PC-3 (cell line): ENCODE measurements around the gene TRIM43. TPM values are rescaled to one million over a fixed set of nuclear protein-coding genes. Genes with fewer than 3 reads are reported as not detected.
A peak's percentile ranks its signal among the peaks of the same experiment; 100 is the strongest.
"Not testable (repeated sequence)": the region's sequence is repeated elsewhere in the genome, so short reads cannot be mapped to it uniquely, and the experiment has no call there.

Experiments
- ATAC-seq: fragments of 200-7000 bp; cut with Tn5 transposase; 2 replicates; pipeline ENCODE4 v1.9.1; 2020; ENCODE audit warnings: mild to moderate bottlenecking, moderate library complexity
- BruUV-seq: library from RNA; stranded (reverse); fragments of 400-500 nt; replicated peaks from 2 replicates; lab custom pipeline; 2021; lab: Mats Ljungman, UMichigan
- CTCF ChIA-PET: fragments of 300-600 bp; sonication (Branson Sonifier 250); formaldehyde crosslinking; loops from one replicate; lab custom pipeline; 2022; ENCODE audit warnings: antibody characterized with exemption; lab: Charles Lee
- POLR2A ChIA-PET: fragments of 300-600 bp; sonication (Branson Sonifier 250); formaldehyde crosslinking; loops from one replicate; lab custom pipeline; 2022; ENCODE audit warnings: antibody characterized with exemption; ENCODE audit not compliant: unreplicated experiment; lab: Charles Lee
- DNase-seq: peaks from one replicate; pipeline ENCODE4 v3.0.0-alpha.2; 2015
- H2AFZ ChIP-seq: fragments of 300-600 bp; sonication (generic); 2 replicates; pipeline ENCODE4 v1.6.0; 2016; ENCODE audit warnings: antibody characterized with exemption, low read length
- H3F3A ChIP-seq: fragments of 300-600 bp; sonication (generic); one replicate; pipeline ENCODE4 v1.6.0; 2017; ENCODE audit warnings: antibody characterized with exemption, low read length, control low read depth, mild to moderate bottlenecking; ENCODE audit not compliant: unreplicated experiment
- H3K27ac ChIP-seq: fragments of 300-600 bp; sonication (generic); 2 replicates; pipeline ENCODE4 v1.5.1; 2016; ENCODE audit warnings: mild to moderate bottlenecking, low read length
- H3K27me3 ChIP-seq: fragments of 300-600 bp; sonication (generic); 2 replicates; pipeline ENCODE4 v1.6.1; 2016; ENCODE audit warnings: low read length, mixed read lengths
- H3K36me3 ChIP-seq: fragments of 300-600 bp; sonication (generic); 2 replicates; pipeline ENCODE4 v1.6.1; 2016; ENCODE audit warnings: low read depth, mixed run types, low read length, mixed read lengths
- H3K4me1 ChIP-seq: fragments of 300-600 bp; sonication (generic); 2 replicates; pipeline ENCODE4 v1.5.1; 2016; ENCODE audit warnings: low read length; ENCODE audit not compliant: insufficient read depth
- H3K4me2 ChIP-seq: fragments of 300-600 bp; sonication (generic); 2 replicates; pipeline ENCODE4 v1.6.0; 2016; ENCODE audit warnings: low read length
- H3K4me3 ChIP-seq: fragments of 300-600 bp; sonication (generic); 2 replicates; pipeline ENCODE4 v1.5.1; 2016; ENCODE audit warnings: mild to moderate bottlenecking, low read length, mixed read lengths
- H3K79me2 ChIP-seq: fragments of 300-600 bp; sonication (generic); 2 replicates; pipeline ENCODE4 v1.6.1; 2017; ENCODE audit warnings: low read length, mixed read lengths
- H3K9ac ChIP-seq: fragments of 300-600 bp; sonication (generic); 2 replicates; pipeline ENCODE4 v1.6.0; 2016; ENCODE audit warnings: mild to moderate bottlenecking, low read length
- H3K9me2 ChIP-seq: fragments of 300-600 bp; sonication (generic); replicated peaks from 2 replicates; pipeline ENCODE4 v1.6.1; 2016; ENCODE audit warnings: mixed run types, low read length, mixed read lengths
- H3K9me3 ChIP-seq: fragments of 300-600 bp; sonication (generic); 2 replicates; pipeline ENCODE4 v1.6.1; 2016; ENCODE audit warnings: low read length, mixed read lengths
- H4K20me1 ChIP-seq: fragments of 300-600 bp; sonication (generic); 2 replicates; pipeline ENCODE4 v1.6.1; 2016; ENCODE audit warnings: low read length, mixed read lengths
- intact Hi-C: fragments of 100-400 bp; cut with micrococcal nuclease; formaldehyde crosslinking; loops from 2 replicates; pipeline ENCODE4 v1.9.0; 2023
- total RNA-seq: library from RNA; depleted of rRNA; stranded (reverse); fragments of >200 nt; gene quantifications from 2 replicates; pipeline ENCODE4 v1.2.3, GENCODE V29; 2014

The TRIM43 gene
- total RNA-seq, 1 experiment from 2014 or later: not detected

DNA sequence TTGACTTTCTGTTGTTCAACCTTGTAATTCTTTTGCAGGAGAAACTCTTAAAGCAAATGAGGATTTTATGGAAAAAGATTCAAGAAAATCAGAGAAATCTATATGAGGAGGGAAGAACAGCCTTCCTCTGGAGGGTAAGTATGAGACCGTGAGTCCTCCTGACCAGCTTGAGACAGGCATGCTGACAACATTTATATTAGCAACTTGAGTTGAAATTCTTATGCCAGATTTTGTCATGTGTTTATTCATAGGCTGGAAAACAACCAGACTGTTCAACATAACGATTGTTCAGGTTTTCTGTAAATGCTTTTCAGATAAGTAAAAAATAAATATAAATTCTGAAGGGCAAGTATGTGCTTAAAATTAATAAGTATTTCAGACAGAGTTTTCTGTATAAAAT, 3.2 kb downstream of the TRIM43 start:
- H3K4me2 ChIP-seq, DNase-seq, H3K9me3 ChIP-seq, ATAC-seq, H2AFZ ChIP-seq, H4K20me1 ChIP-seq, H3K4me1 ChIP-seq, H3K9me2 ChIP-seq, intact Hi-C loops, H3F3A ChIP-seq, CTCF ChIA-PET, BruUV-seq, H3K79me2 ChIP-seq, POLR2A ChIA-PET, H3K27me3 ChIP-seq, H3K36me3 ChIP-seq, H3K9ac ChIP-seq, H3K27ac ChIP-seq, H3K4me3 ChIP-seq: not testable (repeated sequence)

DNA sequence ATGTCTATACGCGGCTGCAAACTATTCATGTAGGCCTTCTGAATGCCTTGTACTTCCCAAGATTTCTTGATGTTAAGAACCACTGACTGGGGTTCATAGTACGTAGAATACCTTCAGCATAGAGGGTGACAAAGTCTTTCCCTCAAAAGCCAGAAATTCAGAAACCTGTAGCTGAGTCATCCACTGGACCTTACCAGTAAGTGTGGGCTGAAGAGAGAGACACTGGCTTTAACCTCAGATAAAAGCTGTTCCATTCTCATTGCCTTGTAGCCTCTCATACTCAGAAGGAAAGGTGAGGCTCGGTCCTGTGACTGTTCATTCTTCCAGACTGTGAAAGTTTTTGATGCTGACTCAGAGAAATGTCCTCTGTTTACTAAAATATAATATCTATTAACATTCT, 9.5 kb downstream of the TRIM43 start:
- H3K4me3 ChIP-seq, H3K79me2 ChIP-seq, DNase-seq, H4K20me1 ChIP-seq, H3F3A ChIP-seq, H3K27ac ChIP-seq, H3K36me3 ChIP-seq, BruUV-seq, H3K9me3 ChIP-seq, H3K9ac ChIP-seq, ATAC-seq, CTCF ChIA-PET, H3K4me2 ChIP-seq, H2AFZ ChIP-seq, H3K9me2 ChIP-seq, intact Hi-C loops, POLR2A ChIA-PET, H3K27me3 ChIP-seq, H3K4me1 ChIP-seq: not testable (repeated sequence)

DNA sequence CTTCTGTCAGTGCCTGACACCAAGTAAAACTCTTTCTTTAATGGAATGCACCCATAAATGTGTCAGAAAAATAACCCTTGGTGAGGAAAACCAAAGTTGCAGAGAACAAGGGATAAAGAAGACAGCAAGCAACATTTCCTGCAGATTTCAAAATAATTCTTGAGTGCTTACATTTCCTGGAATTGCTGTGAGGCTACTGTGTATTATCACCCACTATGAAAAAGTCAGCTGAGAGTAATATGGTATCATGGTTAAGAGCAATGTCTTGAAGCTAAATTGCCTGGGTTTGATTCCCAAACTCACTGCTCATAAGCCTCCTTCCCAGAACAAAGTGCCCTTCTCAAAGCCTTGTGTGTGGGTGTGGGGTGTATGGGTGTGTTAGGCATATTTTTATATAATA, 10.3 kb downstream of the TRIM43 start:
- CTCF ChIA-PET, intact Hi-C loops, H3K36me3 ChIP-seq: not testable (repeated sequence)

DNA sequence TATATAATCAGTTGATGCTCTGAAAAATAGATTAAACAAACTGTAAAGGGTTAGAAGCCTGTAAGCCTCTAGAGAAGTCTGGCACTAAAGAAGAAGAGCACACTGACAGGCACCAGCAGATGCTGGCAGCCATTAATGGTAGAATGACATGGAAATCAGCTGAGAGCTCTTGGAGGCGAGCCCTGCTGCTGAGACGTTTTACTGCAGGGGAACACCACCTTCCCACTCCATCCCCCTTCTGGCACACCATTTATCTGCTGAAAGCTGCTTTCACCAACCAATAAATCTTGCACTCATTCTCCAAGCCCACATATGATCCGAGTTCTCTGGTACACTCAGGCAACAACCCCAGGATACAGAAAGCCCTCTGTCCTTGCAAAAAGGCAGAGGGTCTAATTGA, 16.6 kb downstream of the TRIM43 start:
- ATAC-seq, H3K9me2 ChIP-seq, H3K4me2 ChIP-seq, H3K4me1 ChIP-seq, DNase-seq, H3K27me3 ChIP-seq, BruUV-seq, H3F3A ChIP-seq, H2AFZ ChIP-seq, H4K20me1 ChIP-seq, H3K4me3 ChIP-seq, intact Hi-C loops, POLR2A ChIA-PET, CTCF ChIA-PET, H3K9ac ChIP-seq, H3K9me3 ChIP-seq, H3K27ac ChIP-seq, H3K36me3 ChIP-seq, H3K79me2 ChIP-seq: not testable (repeated sequence)

More for the DNA sequence above, 10.3 kb downstream of the TRIM43 start:
- H4K20me1 ChIP-seq, H3K9me2 ChIP-seq, H3K4me1 ChIP-seq, H3K4me3 ChIP-seq, H2AFZ ChIP-seq, H3F3A ChIP-seq, BruUV-seq, H3K9me3 ChIP-seq, H3K27ac ChIP-seq, H3K27me3 ChIP-seq, H3K4me2 ChIP-seq, POLR2A ChIA-PET, DNase-seq, H3K79me2 ChIP-seq, ATAC-seq, H3K9ac ChIP-seq: not testable (repeated sequence)

DNA sequence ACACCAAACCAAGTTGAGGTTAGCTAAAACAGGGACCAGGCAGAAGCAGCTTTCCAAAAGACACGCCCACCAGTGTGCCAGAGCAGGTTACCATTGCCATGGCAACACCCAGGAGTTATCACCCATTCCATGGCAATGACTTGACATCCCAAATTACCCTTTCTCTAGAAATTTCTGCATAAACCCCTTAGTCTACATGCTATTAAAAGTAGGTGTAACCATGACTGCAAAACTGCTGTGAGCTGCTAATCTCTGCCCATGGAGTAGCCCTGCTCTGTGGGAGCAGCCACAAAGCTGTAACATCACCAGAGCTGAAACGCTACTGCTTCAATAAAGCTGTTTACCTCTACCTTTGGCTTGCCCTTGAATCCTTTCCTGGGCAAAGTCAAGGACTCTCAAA, 18.0 kb downstream of the TRIM43 start:
- ATAC-seq, H3K9me3 ChIP-seq, BruUV-seq, H3F3A ChIP-seq, CTCF ChIA-PET, H3K27me3 ChIP-seq, H2AFZ ChIP-seq, POLR2A ChIA-PET, DNase-seq, H3K4me3 ChIP-seq, intact Hi-C loops, H3K79me2 ChIP-seq, H3K9ac ChIP-seq, H3K4me2 ChIP-seq, H4K20me1 ChIP-seq, H3K9me2 ChIP-seq, H3K36me3 ChIP-seq, H3K27ac ChIP-seq, H3K4me1 ChIP-seq: not testable (repeated sequence)

DNA sequence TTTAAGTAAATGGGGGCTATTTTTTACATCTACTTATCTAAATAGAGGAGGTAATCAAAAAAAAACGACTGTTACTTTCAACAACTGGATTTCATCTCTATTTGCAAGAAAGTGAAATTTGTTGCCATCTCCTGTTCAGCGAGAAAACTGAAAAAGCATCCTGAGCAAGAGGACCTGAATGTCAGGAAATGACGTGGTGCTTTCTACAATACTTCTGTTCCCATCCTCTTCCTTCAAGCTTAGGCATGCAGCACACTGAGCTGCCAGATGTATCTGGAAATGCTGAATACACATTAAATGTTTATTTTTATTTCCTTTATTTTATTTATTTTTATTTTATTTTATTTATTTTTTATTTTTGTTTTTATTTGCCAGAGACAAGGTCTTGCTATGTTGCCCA, 21.2 kb downstream of the TRIM43 start:
- H4K20me1 ChIP-seq, CTCF ChIA-PET, H3K9me2 ChIP-seq, H3K27me3 ChIP-seq, intact Hi-C loops, H3K79me2 ChIP-seq, H3K9me3 ChIP-seq, H3F3A ChIP-seq, H3K36me3 ChIP-seq, H3K4me1 ChIP-seq, H2AFZ ChIP-seq, DNase-seq, H3K4me3 ChIP-seq, H3K4me2 ChIP-seq, H3K27ac ChIP-seq, H3K9ac ChIP-seq, BruUV-seq, POLR2A ChIA-PET: not testable (repeated sequence)
- ATAC-seq: peak; percentile 67

DNA sequence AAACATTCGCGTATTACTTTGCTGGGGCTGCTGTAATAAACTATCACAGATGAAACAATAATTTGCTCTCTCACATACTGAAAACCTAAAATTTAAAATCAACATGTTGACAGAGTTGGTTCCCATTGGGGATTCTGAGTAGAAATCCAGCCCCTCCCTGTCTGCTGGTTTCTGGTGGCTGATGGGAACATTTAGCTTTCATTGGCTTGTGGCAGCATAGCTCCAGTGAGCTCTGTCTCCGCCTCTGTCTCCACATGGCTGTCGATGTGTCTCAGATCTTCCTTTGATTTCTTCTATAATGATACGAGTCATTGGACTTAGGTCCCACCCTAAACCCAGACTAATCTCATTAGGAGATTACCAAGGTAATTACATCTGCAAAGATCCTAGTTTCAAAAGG, 30.9 kb downstream of the TRIM43 start:
- POLR2A ChIA-PET, H4K20me1 ChIP-seq, H3K79me2 ChIP-seq, H3K9me3 ChIP-seq, H3K4me1 ChIP-seq, H3K36me3 ChIP-seq, H3K27me3 ChIP-seq, H3K27ac ChIP-seq, ATAC-seq, H3K9ac ChIP-seq, CTCF ChIA-PET, intact Hi-C loops, DNase-seq, H3F3A ChIP-seq, H3K4me3 ChIP-seq, BruUV-seq, H2AFZ ChIP-seq, H3K4me2 ChIP-seq, H3K9me2 ChIP-seq: not testable (repeated sequence)
